Fibroblast of upper back skin (primary cell): ENCODE measurements around the gene GATAD2A.
"Not testable (repeated sequence)": the region's sequence is repeated elsewhere in the genome, so short reads cannot be mapped to it uniquely, and the experiment has no call there.

Source experiments
- DNase-seq: peaks from one replicate; pipeline ENCODE4 v3.0.0-alpha.2; 2013

GATAD2A gene

DNA sequence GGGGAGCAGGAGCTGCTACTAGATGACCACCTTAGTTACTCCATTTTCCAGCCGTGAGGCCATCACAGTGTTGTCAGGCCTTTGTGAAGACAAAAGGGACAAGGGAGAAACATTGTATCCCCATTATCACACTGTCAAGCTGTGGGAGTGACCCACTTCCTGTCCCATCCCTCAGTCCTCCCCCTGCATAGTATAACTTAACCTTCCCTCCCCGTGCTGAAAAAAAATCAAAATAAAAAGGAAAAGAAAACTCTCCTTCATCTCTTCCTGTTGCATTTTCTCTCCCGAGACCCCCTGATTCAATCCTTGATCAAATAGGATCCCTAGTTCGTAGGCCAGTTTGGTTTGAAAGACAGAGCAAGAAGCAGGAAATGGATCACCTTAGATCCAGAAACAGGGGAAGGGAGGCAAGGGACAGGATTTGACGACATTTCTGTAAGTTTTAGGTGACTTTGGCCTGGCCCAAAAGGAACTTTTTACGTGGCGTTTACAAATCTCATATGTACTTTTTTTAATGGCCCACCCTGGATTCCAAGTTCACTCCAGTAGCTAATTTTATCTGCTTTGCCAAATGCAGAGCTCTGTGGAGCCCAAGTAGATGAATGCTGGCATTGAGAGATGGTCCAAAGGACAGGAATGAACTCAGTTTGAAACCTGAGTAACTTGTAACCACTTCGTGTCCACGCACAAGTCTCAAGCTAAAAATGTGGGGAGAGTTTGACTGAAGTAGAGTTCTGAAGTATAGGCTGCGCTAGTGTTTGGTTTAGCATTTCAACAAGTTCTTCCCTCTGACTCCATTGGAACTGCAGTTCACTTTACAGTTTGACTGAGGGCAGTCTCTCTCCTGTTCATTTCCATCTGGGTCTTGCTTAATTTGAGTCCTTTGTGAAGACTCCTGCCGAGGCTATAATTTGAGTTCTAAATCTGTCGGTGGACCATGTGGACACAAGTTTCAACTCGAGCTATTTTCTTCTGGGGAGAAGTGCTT is 16.6 kb upstream of the GATAD2A start:
- DNase-seq = no peak

GRCh38 chr19:19389683-19390082 is 15.8 kb upstream of the GATAD2A start:
- not testable (repeated sequence) for DNase-seq

DNA sequence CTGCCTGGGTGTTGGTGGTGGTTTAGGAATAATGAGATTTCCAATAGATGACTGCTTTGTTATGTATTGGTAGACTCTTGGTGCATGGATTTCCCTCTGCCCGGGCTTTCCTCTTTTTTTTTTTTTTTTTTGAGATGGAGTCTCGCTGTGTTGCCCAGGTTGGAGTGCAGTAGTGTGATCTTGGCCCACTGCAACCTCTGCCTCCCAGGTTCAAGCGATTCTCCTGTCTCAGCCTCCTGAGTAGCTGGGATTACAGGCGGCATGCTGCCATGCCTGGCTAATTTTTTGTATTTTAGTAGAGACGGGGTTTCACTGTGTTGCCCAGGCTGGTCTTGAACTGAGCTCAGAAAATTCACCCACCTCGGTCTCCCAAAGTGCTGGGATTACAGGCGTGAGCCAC is 11.1 kb upstream of the GATAD2A start:
- DNase-seq = not testable (repeated sequence)

GRCh38 chr19:19399733-19400433 is 5.6 kb upstream of the GATAD2A start:
- peak; percentile 51 for DNase-seq

DNA sequence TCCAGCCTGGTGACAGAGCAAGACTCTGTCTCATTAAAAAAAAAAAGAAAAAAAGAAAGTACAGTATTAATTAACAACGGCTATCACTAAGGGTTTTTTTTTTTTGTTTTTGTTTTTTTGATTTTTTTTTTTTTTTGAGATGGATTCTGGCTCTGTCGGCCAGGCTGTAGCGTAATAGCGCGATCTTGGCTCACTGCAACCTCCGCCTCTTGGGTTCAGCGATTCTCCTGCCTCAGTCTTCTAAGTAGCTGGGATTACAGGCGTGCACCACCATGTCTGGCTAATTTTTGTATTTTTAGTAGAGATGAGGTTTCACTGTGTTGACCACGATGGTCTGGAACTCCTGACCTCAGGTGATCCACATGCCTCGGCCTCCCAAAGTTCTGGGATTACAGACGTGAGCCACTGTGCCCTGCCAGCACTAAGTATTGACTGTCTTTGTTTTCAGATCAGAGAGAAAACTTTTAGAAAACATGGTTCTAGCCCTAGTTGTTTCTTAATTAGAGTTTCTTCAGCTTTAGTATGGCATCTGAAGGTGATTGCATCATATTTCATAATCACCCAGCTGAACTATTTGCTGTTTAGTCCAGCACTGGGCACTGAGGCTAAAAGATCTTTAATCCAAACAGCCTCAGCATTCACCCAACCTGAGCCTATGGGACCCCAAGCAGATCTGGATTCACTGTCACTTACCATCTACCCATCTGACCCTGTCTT is 2.7 kb upstream of the GATAD2A start:
- no peak for DNase-seq

GRCh38 chr19:19403373-19403901 is 2.0 kb upstream of the GATAD2A start:
- DNase-seq = no peak

DNA sequence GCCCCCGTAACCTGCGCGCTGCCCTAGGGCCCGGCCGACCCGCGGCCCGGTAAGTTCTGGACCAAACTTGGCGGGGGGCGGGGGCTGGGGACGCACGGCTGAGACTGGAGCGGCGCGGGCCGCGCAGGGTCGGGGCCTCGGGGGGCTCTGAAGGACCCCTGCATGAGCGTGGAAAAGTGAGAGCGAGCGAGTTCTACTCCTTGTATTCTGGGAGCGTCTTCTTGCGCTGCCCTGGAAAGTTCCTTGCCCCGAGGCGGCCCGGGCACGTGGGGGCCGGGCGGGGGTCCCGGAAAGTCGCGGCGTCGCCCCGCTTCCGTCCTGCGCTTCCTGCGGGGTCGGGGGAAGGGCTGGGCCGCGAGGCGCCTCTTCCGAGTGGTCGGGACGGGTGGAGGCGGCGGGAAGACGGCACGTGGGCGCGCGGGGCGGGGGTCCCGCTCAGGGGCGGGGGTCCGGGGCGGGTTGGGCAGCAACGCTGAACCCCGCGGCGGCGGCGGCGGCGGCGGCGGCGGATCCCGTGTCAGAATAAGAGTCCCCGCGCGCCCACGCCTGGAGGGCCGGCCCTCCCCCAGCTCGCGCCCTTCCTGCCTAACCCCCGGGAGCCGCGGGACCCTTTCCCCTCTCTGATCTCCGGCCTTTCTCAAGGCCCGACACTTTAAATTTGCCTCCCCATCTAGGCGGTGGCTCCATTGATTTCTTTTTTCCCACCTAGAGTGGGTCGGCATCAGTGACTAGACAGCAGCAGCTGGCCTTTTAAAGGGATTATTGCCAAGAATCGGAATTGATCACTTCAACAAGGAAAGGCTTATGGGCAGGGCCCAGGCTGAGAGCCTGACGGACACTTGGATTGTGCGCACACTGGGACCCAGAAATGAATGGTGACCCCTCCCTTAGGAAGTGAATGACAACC is 749 bp downstream of the GATAD2A start:
- peak; percentile 57 for DNase-seq

- DNase-seq = no peak
These were observed 1.6 kb downstream of the GATAD2A start for GRCh38 chr19:19406878-19407632.

DNA sequence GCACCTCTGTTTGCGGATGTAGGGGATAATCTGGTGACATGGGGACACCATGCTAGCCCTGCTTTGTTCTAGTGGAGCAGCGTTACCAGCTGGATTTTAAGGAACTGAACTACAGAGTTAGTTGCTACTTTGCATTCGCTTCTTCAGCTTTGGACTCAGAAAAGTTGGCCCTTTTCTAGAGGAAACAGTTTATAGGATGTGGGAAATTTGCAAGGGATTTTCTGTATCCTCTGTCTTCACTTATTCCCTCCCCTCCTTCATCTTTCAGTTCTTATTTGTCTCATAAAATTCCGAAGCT is 2.1 kb downstream of the GATAD2A start:
- no peak for DNase-seq

- DNase-seq = no peak
These were observed 3.7 kb downstream of the GATAD2A start for GRCh38 chr19:19409205-19409604.

DNA sequence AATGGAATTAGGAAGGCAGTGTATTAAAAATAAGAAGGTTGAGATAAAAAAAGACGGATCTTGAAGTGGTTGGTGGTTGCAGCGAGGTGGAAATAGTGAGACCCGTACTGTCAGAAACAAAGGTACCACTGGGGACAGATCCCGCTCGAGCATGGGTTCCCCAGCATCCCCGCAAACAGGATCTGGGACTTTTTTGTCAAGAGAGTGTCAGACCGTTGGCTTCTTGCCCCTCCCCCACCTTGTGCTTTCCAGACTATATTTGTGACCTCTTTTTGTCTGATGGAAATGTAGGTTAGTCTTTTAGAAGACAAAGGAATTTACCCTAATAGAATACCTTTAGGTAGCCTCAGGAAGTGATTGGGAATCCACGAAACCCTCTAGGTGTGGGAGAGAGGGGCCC is 4.2 kb downstream of the GATAD2A start:
- DNase-seq = no peak

- DNase-seq = no peak
These were observed 5.4 kb downstream of the GATAD2A start for GRCh38 chr19:19410553-19411550.

GRCh38 chr19:19416280-19416679 is 10.8 kb downstream of the GATAD2A start:
- DNase-seq = no peak

DNA sequence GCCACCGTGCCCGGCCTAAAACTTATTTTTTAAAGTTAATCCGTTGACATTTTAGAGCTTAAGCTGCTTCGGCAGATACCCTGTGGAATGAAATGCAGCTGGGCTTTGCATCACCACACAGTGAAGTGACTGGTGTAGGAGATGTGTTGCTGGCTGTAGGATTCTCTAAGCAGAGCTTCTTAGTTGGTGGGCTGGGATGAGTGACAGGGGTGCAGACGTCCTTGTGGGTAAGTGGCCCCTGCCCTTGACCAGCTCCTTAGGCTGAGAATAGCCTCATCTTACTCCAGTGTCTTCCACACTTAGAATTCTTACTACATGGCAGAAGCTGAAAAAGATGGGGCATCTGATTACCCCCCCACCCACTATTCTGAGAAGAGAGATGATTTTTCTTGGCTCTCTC is 11.6 kb downstream of the GATAD2A start:
- no peak for DNase-seq

- DNase-seq = no peak
These were observed 12.3 kb downstream of the GATAD2A start for GRCh38 chr19:19417628-19418245.

GRCh38 chr19:19418555-19419260 is 13.2 kb downstream of the GATAD2A start:
- no peak for DNase-seq

- no peak for DNase-seq
These were observed 15.3 kb downstream of the GATAD2A start for GRCh38 chr19:19420570-19421298.

DNA sequence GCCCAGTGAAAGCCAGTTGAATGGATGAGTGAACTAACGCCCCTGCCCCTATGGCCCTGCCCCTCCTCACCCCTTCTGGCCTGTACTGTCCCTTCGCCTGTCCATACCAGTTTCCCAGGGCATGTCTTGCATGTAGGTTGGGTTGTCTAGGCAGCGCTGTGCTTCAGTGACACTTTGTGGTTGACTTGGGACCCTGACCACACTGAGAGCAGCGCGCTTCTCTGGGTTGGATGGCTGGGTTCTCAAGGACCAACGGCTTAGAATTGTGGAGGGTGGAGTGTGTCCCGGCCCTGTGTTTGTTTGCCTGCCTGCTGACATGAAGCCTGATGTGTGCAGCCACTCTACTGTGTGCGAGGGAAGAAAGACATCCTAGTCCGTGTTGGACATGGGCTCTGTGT is 15.8 kb downstream of the GATAD2A start:
- DNase-seq = no peak
